Measurements from ENCODE around the gene PARN. TPM values are rescaled to one million over a fixed set of nuclear protein-coding genes. Genes with fewer than 3 reads are reported as not detected.
"Not testable (repeated sequence)": the region's sequence is repeated elsewhere in the genome, so short reads cannot be mapped to it uniquely, and the experiment has no call there.

PARN gene
- total and polyA plus RNA-seq, 2 of the 8 experiments (the other 6 are each of a cell fraction or from before 2014, with no cell fraction given) = 24.5 to 44.6 TPM

- H3K36me3 ChIP-seq (ENCODE audit: control insufficient read depth in 2 of 4, insufficient read depth in 4 of 4, low read length in 3 of 4); H3K4me1 ChIP-seq (replicated peaks in 1 of 4; ENCODE audit: control insufficient read depth in 3 of 4, insufficient read depth in 4 of 4, low read length in 3 of 4); H3K56ac ChIP-seq (replicated peaks; ENCODE audit: insufficient read length, low read depth, low read length); H3K14ac ChIP-seq (ENCODE audit: insufficient read length); H2BK20ac ChIP-seq (ENCODE audit: low read length); FAIRE-seq; CTCF ChIA-PET (ENCODE audit: partially characterized antibody); H4K5ac ChIP-seq (ENCODE audit: insufficient read length, low read depth, low read length); H3K9me3 ChIP-seq (ENCODE audit: insufficient read depth in 2 of 2, low read depth in 1 of 2, low read length in 1 of 2); H3K4me2 ChIP-seq (ENCODE audit: insufficient read depth in 1 of 2, low read depth in 2 of 2, low read length in 2 of 2); H4K8ac ChIP-seq (ENCODE audit: extremely low read depth, insufficient read depth, low read length); H3K4ac ChIP-seq (replicated peaks; ENCODE audit: insufficient read length, low read depth, low read length); DNase-seq (ENCODE audit: low read depth in 1 of 2, low spot score in 2 of 2); H3K27me3 ChIP-seq (replicated peaks in 1 of 4; ENCODE audit: control insufficient read depth in 3 of 4, extremely low read depth in 1 of 4, insufficient read depth in 3 of 4, low read length in 3 of 4); H3K23me2 ChIP-seq (ENCODE audit: low read depth, low read length); POLR2A ChIA-PET (ENCODE audit: partially characterized antibody); H2BK120ac ChIP-seq (replicated peaks; ENCODE audit: low read depth, low read length); H2AK5ac ChIP-seq (ENCODE audit: low read depth, low read length); H3K79me1 ChIP-seq (ENCODE audit: low read depth, low read length); H3K27ac ChIP-seq (ENCODE audit: low read depth, low read length); H3K79me2 ChIP-seq (ENCODE audit: control insufficient read depth in 1 of 2, insufficient read depth in 2 of 2, low read length in 2 of 2); H2AFZ ChIP-seq (ENCODE audit: low read length); H3K18ac ChIP-seq (ENCODE audit: extremely low read depth, low read length); H2BK12ac ChIP-seq (ENCODE audit: low read depth, low read length); H2BK15ac ChIP-seq (ENCODE audit: low read length); H4K20me1 ChIP-seq (replicated peaks in 1 of 2; ENCODE audit: control insufficient read depth in 1 of 2, insufficient read depth in 2 of 2, low read length in 2 of 2); H3K9ac ChIP-seq (replicated peaks in 1 of 4; ENCODE audit: extremely low read depth in 1 of 4, low read depth in 3 of 4, low read length in 3 of 4); H3K4me3 ChIP-seq (ENCODE audit: extremely low read depth in 1 of 4, insufficient read depth in 2 of 4, low read depth in 3 of 4, low read length in 4 of 4); H3K23ac ChIP-seq (ENCODE audit: insufficient read length); H4K91ac ChIP-seq (replicated peaks; ENCODE audit: insufficient read length, low read length); H2BK5ac ChIP-seq (ENCODE audit: low read depth, low read length): not testable (repeated sequence)
- WGBS, 2 experiments (ENCODE audit: extremely low coverage in 1 of 2, insufficient coverage in 1 of 2, insufficient read length in 1 of 2, insufficient replicate concordance in 2 of 2, low coverage in 1 of 2, low lambda C conversion rate in 2 of 2, missing lambda C conversion rate in 1 of 2) = 93% methylated on average over 4 of the region's 4 CpGs; no CpG with 5 or more reads in 1 of the 2 experiments
Measured at GRCh38 chr16:14544846-14545245, 85.2 kb downstream of the PARN start.
